NT2/D1 (cell line): ENCODE measurements around the gene GPR15.

Experiments
- DNase-seq: peaks from one replicate; pipeline ENCODE4 v3.0.0-alpha.2; 2011; ENCODE audit warnings: low read depth, low spot score
- H3K27me3 ChIP-seq: 2 replicates; pipeline ENCODE4 v1.6.0; 2011; ENCODE audit warnings: mild to moderate bottlenecking; ENCODE audit not compliant: insufficient read length, insufficient read depth
- H3K36me3 ChIP-seq: 2 replicates; pipeline ENCODE4 v1.6.1; 2011; ENCODE audit warnings: mild to moderate bottlenecking, low read length, mixed read lengths; ENCODE audit not compliant: insufficient read depth, insufficient read length
- H3K4me1 ChIP-seq: 2 replicates; pipeline ENCODE4 v1.5.1; 2011; ENCODE audit not compliant: insufficient read depth, insufficient read length
- H3K4me3 ChIP-seq: 2 replicates; pipeline ENCODE4 v1.5.1; 2011; ENCODE audit warnings: low read depth; ENCODE audit not compliant: insufficient read length
- H3K9ac ChIP-seq: 2 replicates; pipeline ENCODE4 v1.6.0; 2011; ENCODE audit warnings: low read depth; ENCODE audit not compliant: insufficient read length
- H3K9me3 ChIP-seq: 2 replicates; pipeline ENCODE4 v1.5.1; 2011; ENCODE audit warnings: mild to moderate bottlenecking, low read length; ENCODE audit not compliant: insufficient read depth
- SUZ12 ChIP-seq: IDR thresholded peaks from 2 replicates; pipeline ENCODE4 v1.6.1; 2011; ENCODE audit not compliant: insufficient read length, insufficient read depth; ENCODE audit errors: extremely low read depth
- YY1 ChIP-seq: IDR thresholded peaks from 2 replicates; pipeline ENCODE4 v1.6.1; 2011; ENCODE audit not compliant: insufficient read length, insufficient read depth
- ZNF274 ChIP-seq: IDR thresholded peaks from 2 replicates; pipeline ENCODE4 v1.6.1; 2011; ENCODE audit warnings: mild to moderate bottlenecking, low read depth, low read length

The GPR15 gene

DNA sequence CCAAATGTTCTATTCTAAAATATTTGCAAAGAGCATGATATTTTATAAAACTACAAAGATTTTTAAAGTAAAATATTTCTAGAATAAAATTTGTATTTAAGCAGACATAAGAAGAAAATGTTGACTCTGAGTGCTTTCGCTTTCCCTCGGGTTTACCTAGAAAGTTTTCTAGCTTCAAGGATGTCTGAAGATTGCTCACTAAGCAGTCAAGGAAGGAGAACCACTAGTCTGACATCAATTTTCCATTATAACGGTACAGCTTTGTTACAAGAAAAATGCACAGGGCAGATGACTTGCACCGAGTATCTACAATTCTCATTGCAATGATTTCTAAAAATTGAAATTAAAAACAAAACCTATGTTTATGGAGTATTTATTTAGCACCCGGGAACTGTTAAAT lies 14.2 kb downstream of the GPR15 start:
- Histone ChIP-seq H3K4me1 (no peaks in the 10 kb centered on the region), H3K36me3 (no peaks in the 10 kb centered on the region), H3K9me3 (no peaks in the 10 kb centered on the region; the same call in 1 of the 2 replicates), H3K4me3 (no peak overlapping the region), H3K27me3 (no peaks in the 10 kb centered on the region), H3K9ac (no peak overlapping the region)
- DNase-seq, result no peak
- TF ChIP-seq SUZ12 (no peak), ZNF274 (no peak), YY1 (no peak)

DNA sequence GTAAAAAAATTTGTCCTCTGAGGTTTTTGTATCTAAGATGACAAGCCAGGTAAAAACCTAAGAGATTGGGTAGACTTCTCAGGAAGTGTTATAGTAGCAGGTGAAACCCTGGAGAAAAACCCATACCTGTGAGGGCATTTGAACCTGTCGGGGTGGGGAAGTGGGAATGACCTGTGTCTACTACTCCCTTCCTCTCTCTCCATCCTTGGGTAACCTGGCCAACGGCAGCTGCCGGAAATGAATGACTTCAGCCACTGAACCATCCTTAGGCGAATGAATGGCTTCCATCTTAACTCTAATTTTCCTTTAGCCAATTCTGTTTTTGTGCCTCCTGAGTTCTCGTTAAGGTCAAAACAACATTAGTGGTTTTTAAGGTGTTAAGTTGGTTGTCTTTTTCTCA lies 16.8 kb downstream of the GPR15 start:
- TF ChIP-seq SUZ12 (no peak), YY1 (no peak), ZNF274 (no peak)
- Histone ChIP-seq H3K9me3 (no peaks in the 10 kb centered on the region), H3K36me3 (no peaks in the 10 kb centered on the region), H3K27me3 (no peaks in the 10 kb centered on the region), H3K9ac (no peak overlapping the region), H3K4me3 (no peak overlapping the region), H3K4me1 (no peaks in the 10 kb centered on the region)
- no peak for DNase-seq

DNA sequence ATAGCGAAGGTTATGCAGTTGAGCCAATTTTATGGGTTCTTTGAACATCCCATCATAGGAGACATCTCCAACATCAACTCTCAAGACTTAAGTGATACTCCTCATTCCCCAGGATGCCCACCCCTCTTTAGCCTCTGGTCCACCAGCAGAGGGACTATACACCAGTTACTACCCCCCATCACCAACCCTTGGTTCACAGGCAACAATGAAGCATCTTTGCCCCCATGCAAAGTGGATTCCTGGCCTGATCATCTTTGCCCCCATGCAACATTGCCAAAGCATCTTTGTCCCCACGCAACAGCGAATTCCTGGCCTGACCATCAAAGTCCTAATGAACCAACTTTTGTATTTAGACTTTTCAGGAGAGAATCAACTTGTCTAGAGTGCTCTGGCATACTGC lies 19.1 kb downstream of the GPR15 start:
- no peaks in the 10 kb centered on the region for H3K4me1 ChIP-seq

DNA sequence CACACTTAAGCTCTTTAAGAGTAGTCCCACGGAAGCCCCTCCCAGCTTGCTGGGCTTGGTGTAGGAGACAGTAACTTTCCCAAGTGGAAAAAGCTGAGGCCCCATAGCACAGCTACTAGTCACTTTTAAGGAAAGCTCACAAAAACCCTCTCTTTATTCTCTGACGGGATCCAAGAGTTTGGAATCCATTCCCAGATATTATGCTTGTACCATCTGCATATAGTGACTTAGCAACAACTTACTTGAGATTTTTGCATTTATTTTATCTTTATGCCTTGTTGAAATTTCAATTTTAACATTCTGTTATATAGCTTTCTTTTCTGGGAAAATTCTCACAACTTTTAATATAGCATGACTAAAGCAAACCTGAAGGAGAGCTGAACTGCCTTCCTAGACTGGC lies 19.5 kb downstream of the GPR15 start:
- Histone ChIP-seq H3K36me3 (no peaks in the 10 kb centered on the region), H3K27me3 (no peaks in the 10 kb centered on the region), H3K4me1 (no peaks in the 10 kb centered on the region), H3K9me3 (no peaks in the 10 kb centered on the region), H3K4me3 (no peak overlapping the region), H3K9ac (no peak overlapping the region)
- TF ChIP-seq ZNF274, result no peak
- no peak for TF ChIP-seq YY1
- no peak for TF ChIP-seq SUZ12
- DNase-seq, result no peak

More for the DNA sequence above, 19.1 kb downstream of the GPR15 start:
- no peaks in the 10 kb centered on the region for H3K27me3 ChIP-seq
- H3K9me3 ChIP-seq, result no peaks in the 10 kb centered on the region
- no peak overlapping the region for H3K9ac ChIP-seq
- TF ChIP-seq SUZ12 (no peak), ZNF274 (no peak), YY1 (no peak)
- H3K4me3 ChIP-seq, result no peak overlapping the region
- H3K36me3 ChIP-seq, result no peaks in the 10 kb centered on the region
- no peak for DNase-seq

DNA sequence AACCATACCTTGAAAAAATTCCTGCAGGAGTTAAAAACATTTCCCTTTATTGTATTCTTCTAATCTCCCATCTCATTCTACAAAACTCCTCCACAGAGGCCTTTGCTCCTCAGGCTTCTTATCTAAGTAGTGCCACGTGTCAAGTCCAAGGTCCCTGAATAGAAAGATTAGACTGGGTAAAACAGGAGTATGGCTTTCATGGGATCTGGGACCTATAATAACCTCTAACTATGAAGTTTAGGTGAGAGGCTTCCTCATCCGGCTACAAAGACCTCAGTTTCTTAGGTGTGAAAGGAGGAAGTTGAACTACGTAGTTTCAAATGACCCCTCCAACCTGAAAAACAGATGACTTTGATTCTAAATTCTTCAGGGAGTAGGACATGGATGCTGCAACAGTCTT lies 20.0 kb downstream of the GPR15 start:
- H3K9me3 ChIP-seq, result no peaks in the 10 kb centered on the region
- no peaks in the 10 kb centered on the region for H3K27me3 ChIP-seq
- TF ChIP-seq SUZ12 (no peak), ZNF274 (no peak), YY1 (no peak)
- no peaks in the 10 kb centered on the region for H3K36me3 ChIP-seq
- H3K4me1 ChIP-seq, result no peaks in the 10 kb centered on the region
- no peak for DNase-seq
- no peak overlapping the region for H3K9ac ChIP-seq
- H3K4me3 ChIP-seq, result no peak overlapping the region

DNA sequence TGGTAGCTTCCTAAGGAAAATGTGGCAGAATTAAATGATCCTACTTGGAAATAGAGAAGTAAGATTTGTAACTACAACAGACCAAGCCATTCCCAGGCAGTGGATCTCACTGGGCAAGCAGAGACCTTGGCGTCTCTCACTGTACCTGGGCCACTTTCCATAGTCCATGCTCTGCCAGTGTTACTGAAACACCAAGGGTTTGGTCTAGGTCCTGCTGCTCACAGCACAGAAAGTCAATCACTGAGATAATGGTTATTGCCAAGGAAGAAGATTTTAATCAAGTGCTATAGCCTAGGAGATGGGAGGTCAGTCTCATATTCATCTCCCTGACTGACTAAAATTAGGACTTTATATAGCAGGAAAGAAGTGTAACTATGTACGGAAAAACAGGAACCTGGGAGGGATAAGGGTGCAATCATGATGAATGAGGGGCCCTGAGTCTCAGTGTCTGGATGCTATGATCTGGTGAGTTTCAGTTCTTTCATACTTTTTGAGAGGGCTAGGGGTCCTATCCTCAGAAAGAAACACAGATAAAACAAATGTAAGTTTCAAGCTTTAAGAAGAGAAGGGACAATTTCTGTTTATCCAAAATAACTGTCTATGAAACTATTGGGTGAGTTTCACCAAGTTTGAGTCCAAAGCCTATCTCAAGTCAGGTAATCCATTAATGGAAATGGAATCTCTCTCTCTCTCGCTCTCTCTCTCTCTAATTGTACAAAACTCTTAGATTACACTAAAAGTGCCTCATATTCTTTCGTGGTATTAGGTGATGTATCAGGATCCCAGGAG lies 20.6 kb downstream of the GPR15 start:
- Histone ChIP-seq H3K9me3 (no peaks in the 10 kb centered on the region), H3K36me3 (no peaks in the 10 kb centered on the region), H3K9ac (no peak overlapping the region), H3K4me1 (no peaks in the 10 kb centered on the region), H3K4me3 (no peak overlapping the region), H3K27me3 (no peaks in the 10 kb centered on the region)
- TF ChIP-seq YY1, result no peak
- TF ChIP-seq ZNF274, result no peak
- TF ChIP-seq SUZ12, result no peak
- DNase-seq, result no peak

DNA sequence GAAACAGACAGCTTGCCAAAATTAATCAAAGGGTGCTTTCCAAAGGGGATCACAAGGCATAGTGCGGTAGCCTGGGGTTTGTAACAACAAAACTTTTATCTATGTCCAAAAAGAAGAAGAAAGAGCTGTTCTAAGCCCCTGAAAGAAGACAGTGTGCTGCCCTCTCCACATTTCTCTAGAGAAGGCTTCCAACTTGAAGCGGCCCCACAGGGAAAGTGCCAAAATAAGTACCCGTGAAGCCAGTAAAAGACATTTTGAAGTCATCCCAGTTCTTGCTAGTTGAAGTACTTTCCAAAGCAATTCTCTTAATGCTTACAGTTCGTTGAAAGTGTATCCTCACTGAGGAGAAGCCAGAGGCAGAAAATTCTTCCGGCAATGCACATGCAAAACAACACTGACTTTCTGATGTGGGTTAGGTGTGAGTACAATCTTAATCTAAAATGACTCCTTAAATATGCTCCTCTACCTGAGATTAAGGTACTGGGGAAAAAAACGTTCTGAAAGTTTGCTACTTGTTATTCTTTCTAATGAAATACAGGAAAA lies 21.3 kb downstream of the GPR15 start:
- Histone ChIP-seq H3K36me3 (no peaks in the 10 kb centered on the region), H3K27me3 (no peaks in the 10 kb centered on the region), H3K9ac (no peak overlapping the region), H3K4me3 (no peak overlapping the region), H3K9me3 (no peaks in the 10 kb centered on the region), H3K4me1 (no peaks in the 10 kb centered on the region)
- no peak for DNase-seq
- TF ChIP-seq YY1 (no peak), SUZ12 (no peak), ZNF274 (no peak)
